A673 (cell line): ENCODE results near the gene MYL9. TPM values are rescaled to one million over a fixed set of nuclear protein-coding genes. Genes with fewer than 3 reads are reported as not detected.

Experiments
- BruUV-seq: library from RNA; stranded (reverse); fragments of 400-500 nt; replicated peaks from 2 replicates; lab custom pipeline; 2021; lab: Mats Ljungman, UMichigan
- CTCF ChIA-PET: fragments of 300-600 bp; sonication (Branson Sonifier 250); formaldehyde crosslinking; loops from one replicate; lab custom pipeline; 2022; ENCODE audit warnings: antibody characterized with exemption; lab: Charles Lee
- POLR2A ChIA-PET: fragments of 300-600 bp; sonication (Branson Sonifier 250); formaldehyde crosslinking; loops from one replicate; lab custom pipeline; 2022; ENCODE audit warnings: antibody characterized with exemption; ENCODE audit not compliant: low non-redundant PET; lab: Charles Lee
- DNase-seq: peaks from one replicate; pipeline ENCODE4 v3.0.0-alpha.2; 2015; ENCODE audit warnings: low spot score
- H3K27ac ChIP-seq: fragments of 200-600 bp; sonication (generic); 2 replicates; pipeline ENCODE4 v1.5.1; 2016; ENCODE audit warnings: mixed run types, low read depth, mild to moderate bottlenecking, mixed read lengths, antibody characterized with exemption, low read length; ENCODE audit not compliant: poor library complexity, severe bottlenecking
- H3K27me3 ChIP-seq: fragments of 200-600 bp; sonication (generic); replicated peaks from 2 replicates; pipeline ENCODE4 v1.6.1; 2017; ENCODE audit warnings: mixed run types, low read depth, mild to moderate bottlenecking, mixed read lengths, antibody characterized with exemption, low read length; ENCODE audit not compliant: insufficient read depth, poor library complexity
- H3K36me3 ChIP-seq: fragments of 200-600 bp; sonication (generic); 2 replicates; pipeline ENCODE4 v1.6.1; 2016; ENCODE audit warnings: mixed run types, mild to moderate bottlenecking, mixed read lengths, antibody characterized with exemption, low read length; ENCODE audit not compliant: insufficient read depth, poor library complexity, severe bottlenecking
- H3K4me1 ChIP-seq: fragments of 200-600 bp; sonication (generic); 2 replicates; pipeline ENCODE4 v1.6.1; 2017; ENCODE audit warnings: mixed run types, mild to moderate bottlenecking, mixed read lengths, antibody characterized with exemption, low read length; ENCODE audit not compliant: insufficient read depth, poor library complexity, severe bottlenecking
- H3K4me3 ChIP-seq: fragments of 200-600 bp; sonication (generic); 2 replicates; pipeline ENCODE4 v1.5.1; 2016; ENCODE audit warnings: low read depth, mixed run types, mild to moderate bottlenecking, mixed read lengths, low read length; ENCODE audit not compliant: poor library complexity, severe bottlenecking
- H3K9me3 ChIP-seq: fragments of 200-600 bp; sonication (generic); 2 replicates; pipeline ENCODE4 v1.6.1; 2016; ENCODE audit warnings: mixed run types, low read depth, mild to moderate bottlenecking, mixed read lengths, antibody characterized with exemption, low read length; ENCODE audit not compliant: poor library complexity, severe bottlenecking
- CTCF ChIP-seq: fragments of 300-800, 200-600 bp; sonication (generic); conservative IDR thresholded peaks from 2 replicates; pipeline ENCODE4 v1.5.1; 2017; ENCODE audit warnings: low read depth, mild to moderate bottlenecking, antibody characterized with exemption, low read length, moderate library complexity, mixed read lengths
- EZH2 ChIP-seq: fragments of 200-600 bp; sonication (generic); IDR thresholded peaks from 2 replicates; pipeline ENCODE4 v1.6.1; 2017; ENCODE audit warnings: borderline replicate concordance, low read depth, mild to moderate bottlenecking, mixed read lengths, antibody characterized with exemption, low read length; ENCODE audit not compliant: poor library complexity, severe bottlenecking
- intact Hi-C: fragments of 100-400 bp; cut with micrococcal nuclease; formaldehyde crosslinking; loops from one replicate; pipeline ENCODE4 v1.10.0; 2022; ENCODE audit not compliant: unreplicated experiment
- total RNA-seq: library from RNA; stranded (reverse); gene quantifications from 2 replicates; pipeline ENCODE4 v1.2.3, GENCODE V29; 2021

MYL9 gene
- total RNA-seq, 1 experiment from 2014 or later: not detected

GRCh38 chr20:36493801-36494114 lies 47.6 kb upstream of the MYL9 start:
- intact Hi-C loops: no loop called here
- no peaks in the 10 kb centered on the region for H3K4me1 ChIP-seq
- CTCF ChIA-PET: no interaction called here

GRCh38 chr20:36496707-36497669 lies 44.3 kb upstream of the MYL9 start:
- no peak overlapping the region for H3K4me3 ChIP-seq
- ChIA-PET POLR2A (interaction anchor here (0.6 kb wide), 1 partner anchor 836 kb away, joined by 8 read pairs; no protein-coding TSS in a partner anchor), CTCF (interaction anchor here (0.7 kb wide), 1 partner anchor 10 kb away, joined by 3 read pairs; no protein-coding TSS in a partner anchor)
- BruUV-seq: no TSS peak
- H3K9me3 ChIP-seq: no peaks in the 10 kb centered on the region
- no peak overlapping the region for H3K27ac ChIP-seq
- no peaks in the 10 kb centered on the region for H3K27me3 ChIP-seq
- peaks cover 26% of the 10 kb centered on the region for H3K36me3 ChIP-seq
- intact Hi-C loops: no loop called here
- H3K4me1 ChIP-seq: no peaks in the 10 kb centered on the region
- TF ChIP-seq EZH2 (no peak), CTCF (no peak)
- DNase-seq: no peak

More at GRCh38 chr20:36493801-36494114, 47.6 kb upstream of the MYL9 start:
- BruUV-seq: no TSS peak
- no peak for DNase-seq
- no peak overlapping the region for H3K4me3 ChIP-seq
- H3K27me3 ChIP-seq: no peaks in the 10 kb centered on the region
- TF ChIP-seq EZH2 (no peak), CTCF (no peak)
- no peaks in the 10 kb centered on the region for H3K9me3 ChIP-seq
- peaks cover 14% of the 10 kb centered on the region for H3K36me3 ChIP-seq
- POLR2A ChIA-PET: no interaction called here
- H3K27ac ChIP-seq: no peak overlapping the region

DNA sequence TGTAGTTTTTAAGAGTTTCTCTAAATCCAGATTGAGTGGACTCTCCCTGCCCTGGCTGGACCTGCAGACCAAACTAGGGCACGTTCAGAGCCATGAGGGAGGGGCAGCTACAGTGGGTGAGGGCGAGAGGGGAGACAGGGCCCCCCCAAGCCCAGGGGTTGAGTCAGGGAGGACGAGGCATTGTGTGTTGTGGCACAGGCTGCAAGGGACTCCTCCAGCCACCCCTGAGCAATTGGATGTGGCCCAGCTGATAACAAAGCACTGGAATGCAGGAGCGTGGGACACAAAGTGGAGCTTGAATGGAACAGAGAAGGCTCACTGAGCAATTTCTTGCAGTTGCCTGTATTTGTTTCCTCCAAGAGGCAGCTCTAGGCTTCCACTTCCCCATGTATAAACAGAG lies 43.5 kb upstream of the MYL9 start:
- no peak overlapping the region for H3K27ac ChIP-seq
- BruUV-seq: no TSS peak
- no peaks in the 10 kb centered on the region for H3K9me3 ChIP-seq
- CTCF ChIA-PET: interaction anchor here (0.7 kb wide), 1 partner anchor 11 kb away, joined by 3 read pairs; no protein-coding TSS in a partner anchor
- DNase-seq: no peak
- no peak overlapping the region for H3K4me3 ChIP-seq
- peaks cover 27% of the 10 kb centered on the region for H3K36me3 ChIP-seq
- intact Hi-C loops: no loop called here
- no peak for TF ChIP-seq CTCF
- TF ChIP-seq EZH2: no peak
- POLR2A ChIA-PET: no interaction called here
- H3K4me1 ChIP-seq: no peaks in the 10 kb centered on the region
- H3K27me3 ChIP-seq: no peaks in the 10 kb centered on the region
